GM12801 (cell line): ENCODE results near the gene CCNH.

Experiments
- TF ChIP-seq, protein P1 (sequence below): IDR thresholded peaks from one replicate; pipeline ENCODE4 v1.5.1; 2011; ENCODE audit warnings: control low read depth; ENCODE audit not compliant: insufficient read length; ENCODE audit errors: extremely low read depth

The CCNH gene

DNA sequence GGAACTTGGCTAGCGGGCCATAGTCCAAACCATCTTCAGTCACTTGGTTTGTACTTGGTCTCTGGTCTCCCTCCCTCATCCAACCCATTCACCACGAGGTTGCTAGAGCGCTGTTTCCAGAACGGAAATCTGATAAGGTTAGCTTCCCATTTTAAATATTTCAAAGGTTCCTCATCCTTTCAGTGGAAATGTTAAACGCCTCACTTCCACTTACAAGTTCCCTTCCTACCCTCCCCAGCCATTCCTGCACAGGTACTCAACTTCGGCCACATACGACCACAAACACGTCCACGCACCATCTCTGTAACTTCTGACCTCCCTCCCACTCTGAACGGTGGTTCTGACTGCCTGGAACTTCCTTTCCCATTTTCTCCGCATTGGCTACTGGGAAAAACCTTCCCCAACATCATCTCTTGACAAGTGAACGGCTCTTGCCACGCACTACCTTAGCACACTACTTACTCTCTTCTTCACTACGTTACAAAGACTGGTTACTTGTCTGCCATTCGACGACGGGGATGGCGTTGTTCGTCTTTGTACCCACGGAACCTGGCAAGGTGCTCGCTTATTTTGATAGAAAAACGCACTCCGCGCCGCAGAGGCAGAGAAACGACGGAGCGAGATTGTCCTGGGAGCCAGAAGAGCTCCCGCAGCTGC is 629 bp downstream of the CCNH start:
- TF ChIP-seq, protein P1, sequence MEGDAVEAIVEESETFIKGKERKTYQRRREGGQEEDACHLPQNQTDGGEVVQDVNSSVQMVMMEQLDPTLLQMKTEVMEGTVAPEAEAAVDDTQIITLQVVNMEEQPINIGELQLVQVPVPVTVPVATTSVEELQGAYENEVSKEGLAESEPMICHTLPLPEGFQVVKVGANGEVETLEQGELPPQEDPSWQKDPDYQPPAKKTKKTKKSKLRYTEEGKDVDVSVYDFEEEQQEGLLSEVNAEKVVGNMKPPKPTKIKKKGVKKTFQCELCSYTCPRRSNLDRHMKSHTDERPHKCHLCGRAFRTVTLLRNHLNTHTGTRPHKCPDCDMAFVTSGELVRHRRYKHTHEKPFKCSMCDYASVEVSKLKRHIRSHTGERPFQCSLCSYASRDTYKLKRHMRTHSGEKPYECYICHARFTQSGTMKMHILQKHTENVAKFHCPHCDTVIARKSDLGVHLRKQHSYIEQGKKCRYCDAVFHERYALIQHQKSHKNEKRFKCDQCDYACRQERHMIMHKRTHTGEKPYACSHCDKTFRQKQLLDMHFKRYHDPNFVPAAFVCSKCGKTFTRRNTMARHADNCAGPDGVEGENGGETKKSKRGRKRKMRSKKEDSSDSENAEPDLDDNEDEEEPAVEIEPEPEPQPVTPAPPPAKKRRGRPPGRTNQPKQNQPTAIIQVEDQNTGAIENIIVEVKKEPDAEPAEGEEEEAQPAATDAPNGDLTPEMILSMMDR: no peak

DNA sequence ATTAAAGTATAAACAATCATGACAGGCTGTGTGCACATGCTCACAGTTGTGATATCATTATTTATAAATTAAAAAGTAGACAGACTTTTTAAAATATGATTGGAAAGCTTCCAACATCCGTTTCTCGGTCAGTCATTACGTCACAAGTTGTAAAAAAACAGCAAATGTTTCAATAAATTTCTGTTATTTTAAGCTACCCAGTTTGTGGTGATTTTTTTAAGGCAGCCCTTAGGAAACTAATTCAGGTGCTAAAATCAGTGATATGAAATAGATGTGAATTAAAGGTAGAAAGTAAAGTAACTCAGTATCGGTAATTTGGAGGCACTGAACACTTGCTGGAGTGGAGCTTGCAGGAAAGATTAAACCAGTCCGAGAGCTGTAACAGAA is 1.2 kb downstream of the CCNH start:
- TF ChIP-seq, protein P1: no peak

DNA sequence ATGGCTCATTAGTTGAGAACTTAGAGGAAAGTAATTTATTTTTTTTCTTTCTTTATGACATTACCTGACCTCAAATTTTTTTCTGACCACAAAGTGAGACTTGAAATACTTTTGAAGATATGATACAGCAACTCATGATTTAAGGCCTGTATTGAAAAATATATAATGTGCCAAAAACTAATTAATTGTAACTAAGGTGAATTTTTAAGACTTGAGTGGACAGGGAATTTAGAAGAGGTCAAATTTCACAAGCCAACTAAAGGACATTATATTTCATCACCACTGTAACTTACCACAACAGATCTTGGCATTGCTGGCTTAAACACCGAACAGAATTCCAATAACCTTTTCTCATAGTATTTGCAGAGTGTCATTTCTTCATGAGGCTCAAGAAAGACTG is 1.8 kb downstream of the CCNH start:
- TF ChIP-seq, protein P1: no peak

DNA sequence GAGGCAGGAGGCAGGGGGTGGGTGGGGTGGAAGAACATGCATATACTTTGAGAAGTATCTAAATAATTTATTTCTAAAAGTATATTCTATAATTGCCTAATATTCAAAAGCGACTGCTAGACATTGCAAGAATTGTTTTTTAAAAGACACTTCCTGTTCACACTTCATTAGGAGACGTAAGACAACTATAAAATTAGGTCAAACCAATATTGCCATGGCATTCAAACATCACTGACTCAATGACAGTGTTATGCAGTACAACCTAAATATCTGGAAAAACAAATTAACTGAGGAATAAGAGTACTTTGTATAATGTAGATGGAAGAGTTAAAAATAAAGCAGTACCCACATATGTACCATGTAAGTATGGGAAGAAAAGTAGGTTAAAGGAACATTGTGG is 4.5 kb downstream of the CCNH start:
- TF ChIP-seq, protein P1: no peak

DNA sequence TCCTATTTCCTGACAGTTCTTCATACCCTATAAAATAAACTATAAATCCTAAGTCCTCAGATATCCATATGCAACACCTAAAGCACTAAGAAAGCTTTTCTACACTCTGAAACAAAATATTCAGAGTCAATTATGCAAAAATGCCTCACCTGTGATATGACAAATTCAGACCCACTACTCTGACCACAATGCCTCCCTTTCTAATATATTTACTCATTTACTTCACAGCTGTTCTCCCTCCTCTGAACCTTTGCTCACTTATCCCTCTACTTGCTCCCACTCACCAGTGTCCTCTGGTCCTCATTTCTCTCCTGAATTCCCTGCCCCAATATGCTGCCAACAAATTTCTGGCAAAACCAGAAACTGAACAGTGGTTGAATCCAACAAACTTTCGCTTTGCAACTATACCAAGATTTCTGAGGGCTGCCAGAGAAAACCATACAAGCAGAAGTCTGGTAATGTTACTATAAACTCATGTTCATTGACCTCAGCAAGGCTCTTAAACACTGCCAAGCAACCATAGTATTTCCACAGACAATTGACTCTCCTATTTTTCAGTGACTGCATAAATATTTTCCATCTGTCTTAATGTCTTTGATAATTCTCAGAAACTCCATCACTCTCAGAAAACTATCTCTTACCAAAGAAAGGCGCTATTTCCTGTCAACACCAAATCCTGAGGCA is 7.1 kb downstream of the CCNH start:
- TF ChIP-seq, protein P1: no peak

DNA sequence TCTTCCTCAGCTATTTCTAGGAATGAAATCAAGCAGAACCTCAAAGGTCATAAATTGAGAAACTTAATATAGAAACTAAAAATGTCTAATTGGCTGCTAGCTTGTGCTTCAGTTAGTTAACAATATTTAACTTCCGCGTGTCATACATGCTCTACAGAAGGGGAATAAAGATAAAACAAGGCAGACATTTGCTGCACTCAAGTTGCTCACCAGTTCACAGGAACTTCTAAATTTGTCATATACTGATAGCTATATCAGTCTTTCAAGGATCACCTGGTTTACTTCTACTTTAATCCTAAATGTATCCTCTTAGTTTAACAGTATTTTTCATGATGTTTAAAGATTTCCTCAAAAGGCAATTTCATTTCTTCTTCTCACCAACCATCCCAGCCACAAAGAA is 8.4 kb downstream of the CCNH start:
- TF ChIP-seq, protein P1: no peak

DNA sequence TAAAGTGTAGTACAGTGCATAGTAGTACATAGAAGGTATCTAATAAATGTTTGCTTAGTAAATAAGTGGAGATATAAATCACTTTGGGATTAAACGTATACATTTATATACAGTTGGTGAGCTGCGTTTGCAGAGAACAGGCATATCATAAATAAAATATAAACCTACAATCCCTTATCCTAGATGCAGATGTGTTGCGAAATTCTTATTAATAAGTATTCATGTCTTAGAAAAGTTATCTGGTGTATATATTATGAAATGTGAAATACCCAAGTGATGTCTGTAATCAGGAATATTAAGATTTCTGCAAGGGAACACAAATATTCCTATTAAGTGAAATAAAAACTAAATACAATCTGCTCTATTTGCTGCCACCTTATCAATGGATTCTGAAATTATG is 8.8 kb downstream of the CCNH start:
- TF ChIP-seq, protein P1: no peak
